Endothelial cell of umbilical vein (primary cell): ENCODE measurements around the gene TNIK. TPM values are rescaled to one million over a fixed set of nuclear protein-coding genes. Genes with fewer than 3 reads are reported as not detected.

Experiments
- BruUV-seq: library from RNA; stranded (reverse); fragments of 400-500 nt; replicated peaks from 2 replicates; lab custom pipeline; 2021; lab: Mats Ljungman, UMichigan
- CTCF ChIA-PET: fragments of 300-600, 350-600 bp; sonication (Branson Sonifier 250); formaldehyde crosslinking; loops from one replicate; lab custom pipeline; 2021; ENCODE audit warnings: antibody characterized with exemption, inconsistent platforms; lab: Charles Lee
- POLR2A ChIA-PET: fragments of 300-600, 350-600 bp; sonication (Branson Sonifier 250); formaldehyde crosslinking; loops from one replicate; lab custom pipeline; 2021; ENCODE audit warnings: antibody characterized with exemption, inconsistent platforms; lab: Charles Lee
- DNase-seq: peaks from one replicate; pipeline ENCODE4 v3.0.0-alpha.2; 2011; ENCODE audit warnings: low read depth, low spot score
- FAIRE-seq: peaks from 2 replicates; lab custom pipeline; 2011; peaks lifted over from hg19 to GRCh38; lab: Jason Lieb, UNC
- H2AFZ ChIP-seq: 2 replicates; pipeline ENCODE4 v1.6.0; 2012; ENCODE audit warnings: low read depth, low read length, control low read depth, inconsistent platforms
- H3K27ac ChIP-seq: 2 replicates; pipeline ENCODE4 v1.5.1; 2011; ENCODE audit warnings: low read depth, mild to moderate bottlenecking, control low read depth, low read length, moderate library complexity; ENCODE audit not compliant: insufficient read depth
- H3K27me3 ChIP-seq, 2 experiments: 2 replicates each; pipeline versions ENCODE4 v1.6.0 to v1.6.1; 2011; ENCODE audit warnings: low read length in 2 of 2, mixed read lengths in 1 of 2; ENCODE audit not compliant: control insufficient read depth in 2 of 2, insufficient read depth in 2 of 2
- H3K36me3 ChIP-seq, 2 experiments: 2 replicates in 1 of 2; 3 replicates in 1 of 2; pipeline ENCODE4 v1.5.1; 2011; ENCODE audit warnings: low read length in 2 of 2, mild to moderate bottlenecking in 1 of 2, moderate library complexity in 1 of 2; ENCODE audit not compliant: control insufficient read depth in 2 of 2, insufficient read depth in 2 of 2; ENCODE audit errors: extremely low read depth in 1 of 2
- H3K4me1 ChIP-seq: 3 replicates; pipeline ENCODE4 v1.5.1; 2011; ENCODE audit warnings: mild to moderate bottlenecking, low read length; ENCODE audit not compliant: control insufficient read depth, insufficient read depth; ENCODE audit errors: extremely low read depth
- H3K4me2 ChIP-seq: 2 replicates; pipeline ENCODE4 v1.6.1; 2011; ENCODE audit warnings: low read length, control low read depth, mixed read lengths; ENCODE audit not compliant: insufficient read depth
- H3K4me3 ChIP-seq, 3 experiments: fragments of 200-600 bp in 1 of 3; sonication (generic), shearing (Covaris generic) in 1 of 3; replicated peaks in 1 of 3; 2 replicates each; pipeline ENCODE4 v1.5.1; 2011 to 2016; ENCODE audit warnings: control low read depth in 3 of 3, low read length in 3 of 3, mild to moderate bottlenecking in 2 of 3, inconsistent platforms in 1 of 3, low read depth in 1 of 3, moderate library complexity in 1 of 3; ENCODE audit not compliant: insufficient read depth in 1 of 3
- H3K79me2 ChIP-seq: 2 replicates; pipeline ENCODE4 v1.6.0; 2012; ENCODE audit warnings: low read length, inconsistent platforms; ENCODE audit not compliant: control insufficient read depth, insufficient read depth
- H3K9ac ChIP-seq: replicated peaks from 2 replicates; pipeline ENCODE3; 2011; ENCODE audit warnings: low read length, control low read depth; ENCODE audit not compliant: insufficient read depth; ENCODE audit errors: extremely low read depth
- H3K9me1 ChIP-seq: replicated peaks from 3 replicates; pipeline ENCODE4 v1.6.0; 2011; ENCODE audit warnings: mild to moderate bottlenecking, low read length; ENCODE audit not compliant: control insufficient read depth, insufficient read depth; ENCODE audit errors: extremely low read depth
- H3K9me3 ChIP-seq: replicated peaks from 2 replicates; pipeline ENCODE4 v1.5.1; 2012; ENCODE audit warnings: low read length, inconsistent platforms; ENCODE audit not compliant: control insufficient read depth, insufficient read depth
- H4K20me1 ChIP-seq: replicated peaks from 2 replicates; pipeline ENCODE3; 2011; ENCODE audit warnings: mild to moderate bottlenecking, low read length; ENCODE audit not compliant: control insufficient read depth, insufficient read depth; ENCODE audit errors: extremely low read depth
- GATA2 ChIP-seq: IDR thresholded peaks from 2 replicates; pipeline ENCODE4 v1.7.0; 2011; ENCODE audit warnings: low read depth, mild to moderate bottlenecking, moderate library complexity, mixed read lengths, low read length; ENCODE audit not compliant: insufficient read length, insufficient read depth
- JUN ChIP-seq: IDR thresholded peaks from 2 replicates; pipeline ENCODE4 v1.6.1; 2011; ENCODE audit warnings: borderline replicate concordance, low read depth; ENCODE audit not compliant: insufficient read length, insufficient read depth
- MYC ChIP-seq: IDR thresholded peaks from one replicate; pipeline ENCODE4 v1.6.1; 2011; ENCODE audit warnings: mild to moderate bottlenecking, low read depth, low read length
- POLR2A ChIP-seq: IDR thresholded peaks from 2 replicates; pipeline ENCODE4 v1.6.1; 2012; ENCODE audit warnings: low read depth, mild to moderate bottlenecking, control low read depth, low read length
- POLR2AphosphoS5 ChIP-seq: IDR thresholded peaks from 2 replicates; pipeline ENCODE4 v1.6.1; 2012; ENCODE audit warnings: low read depth, mild to moderate bottlenecking, control low read depth, low read length, moderate library complexity; ENCODE audit not compliant: insufficient read depth
- dilution Hi-C: fragments of 300-500 bp; cut with MboI; formaldehyde crosslinking; loops from one replicate; pipeline ENCODE4 v1.15.0; 2019; ENCODE audit warnings: low sequenced_read_pairs; ENCODE audit not compliant: extremely low pct_ligation_motif_present
- intact Hi-C: fragments of 100-400 bp; cut with micrococcal nuclease; formaldehyde crosslinking; loops from one replicate; pipeline ENCODE4 v1.10.0; 2022
- polyA plus RNA-seq, 4 experiments: library from polyadenylated mRNA; depleted of rRNA in 3 of 4; stranded (reverse) in 3 of 4; unstranded in 1 of 4; fragments of >200 nt; gene quantifications; 2 replicates each; pipeline versions ENCODE4 v1.2.1 to v1.2.3, GENCODE V29; 2011 to 2012; ENCODE audit warnings: missing spikeins in 1 of 4
- total RNA-seq: library from RNA; stranded (reverse); gene quantifications from 2 replicates; pipeline ENCODE4 v1.2.3, GENCODE V29; 2021
- TF ChIP-seq, protein P1 (sequence below): IDR thresholded peaks from 2 replicates; pipeline ENCODE4 v1.6.1; 2011; ENCODE audit not compliant: insufficient read depth, insufficient read length

TNIK gene
- total and polyA plus RNA-seq, 2 donors (not counting 3 experiments of a cell fraction or from before 2014, with no cell fraction given), result 10.9 to 39.7 TPM

DNA sequence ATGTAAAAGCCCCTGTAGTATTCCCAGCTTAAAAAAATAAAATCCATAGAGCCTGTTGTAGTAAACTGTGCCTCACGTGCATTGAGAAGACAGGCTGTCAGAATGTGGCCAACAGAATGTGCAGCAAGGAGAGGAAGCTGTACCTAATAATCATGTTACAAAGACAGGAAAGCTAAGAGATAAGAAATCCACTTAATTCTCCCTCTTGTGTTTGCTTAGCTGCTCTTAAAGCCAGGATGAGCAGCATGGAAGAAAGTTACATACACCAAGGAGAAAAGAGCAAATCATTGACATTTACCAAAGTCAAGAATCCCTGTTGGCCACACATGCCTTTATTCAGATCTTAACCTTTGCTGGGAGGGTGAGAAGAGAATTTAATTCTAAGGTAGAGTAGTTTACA, 85.9 kb downstream of the TNIK start:
- peaks cover 46% of the 10 kb centered on the region for H3K4me1 ChIP-seq
- peak overlapping the region; percentile 82 for H3K27ac ChIP-seq
- no peaks in the 10 kb centered on the region for H3K27me3 ChIP-seq
- TF ChIP-seq POLR2AphosphoS5 (peak; percentile 63), GATA2 (no peak), POLR2A (peak; percentile 23), MYC (peak; percentile 11), JUN (no peak)
- TF ChIP-seq, protein P1, sequence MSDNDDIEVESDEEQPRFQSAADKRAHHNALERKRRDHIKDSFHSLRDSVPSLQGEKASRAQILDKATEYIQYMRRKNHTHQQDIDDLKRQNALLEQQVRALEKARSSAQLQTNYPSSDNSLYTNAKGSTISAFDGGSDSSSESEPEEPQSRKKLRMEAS, result peak; percentile 42
- H3K9me1 ChIP-seq, result no peaks in the 10 kb centered on the region
- H3K79me2 ChIP-seq, result peaks cover 46% of the 10 kb centered on the region
- CTCF ChIA-PET, result interaction anchor here (0.7 to 1.8 kb wide), 17 partner anchors 9 to 192 kb away, joined by 3 to 8 read pairs (median 4); partner anchors contain the start of gene TNIK
- POLR2A ChIA-PET, result interaction anchor here (0.6 kb wide), 2 partner anchors 27 to 181 kb away, joined by 3 to 6 read pairs; no protein-coding TSS in a partner anchor
- H3K4me2 ChIP-seq, result peak overlapping the region; percentile 49
- peak overlapping the region; percentile 48 for H3K9ac ChIP-seq
- H3K4me3 ChIP-seq, result peak overlapping the region in 1 of 3 experiments; percentile 6
- dilution Hi-C loops, result no loop called here
- FAIRE-seq (no peak), DNase-seq (peak; percentile 78)
- no peaks in the 10 kb centered on the region for H3K36me3 ChIP-seq
- no peaks in the 10 kb centered on the region for H4K20me1 ChIP-seq
- no peaks in the 10 kb centered on the region for H3K9me3 ChIP-seq
- no peak overlapping the region for H2AFZ ChIP-seq
- intact Hi-C loops, result loop anchor here (1.0 to 5.0 kb wide), 5 partner anchors 15 to 182 kb away; no protein-coding TSS in a partner anchor
- TSS peak; percentile 53 for BruUV-seq

DNA sequence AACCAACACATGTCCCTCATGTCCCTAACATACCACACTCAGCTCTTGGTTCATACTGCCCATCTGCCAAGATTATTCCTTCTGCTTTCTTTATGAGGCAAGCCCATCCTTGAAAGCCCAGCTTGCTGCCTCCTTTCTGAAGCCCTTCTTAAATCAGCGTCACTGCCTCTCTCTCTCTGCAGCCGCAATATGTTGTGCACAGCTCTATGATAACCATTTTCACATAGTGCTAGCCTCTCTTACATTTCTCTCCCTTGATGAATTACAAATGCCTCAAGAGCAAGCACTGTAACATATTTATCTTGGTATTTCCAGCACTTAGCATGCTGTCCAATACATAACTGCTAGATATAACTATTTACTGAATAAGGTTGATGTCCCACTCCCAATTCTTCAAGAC, 86.5 kb downstream of the TNIK start:
- intact Hi-C loops, result loop anchor here (1.0 to 5.0 kb wide), 5 partner anchors 15 to 181 kb away; no protein-coding TSS in a partner anchor
- no peak overlapping the region for H3K9ac ChIP-seq
- TF ChIP-seq POLR2AphosphoS5 (no peak), MYC (no peak), JUN (no peak)
- H3K9me3 ChIP-seq, result no peaks in the 10 kb centered on the region
- peaks cover 45% of the 10 kb centered on the region for H3K79me2 ChIP-seq
- H4K20me1 ChIP-seq, result no peaks in the 10 kb centered on the region
- no peaks in the 10 kb centered on the region for H3K9me1 ChIP-seq
- no peak overlapping the region for H2AFZ ChIP-seq
- H3K4me3 ChIP-seq, result no peak overlapping the region
- POLR2A ChIA-PET, result no interaction called here
- no TSS peak for BruUV-seq
- H3K27me3 ChIP-seq, result no peaks in the 10 kb centered on the region
- peak overlapping the region; percentile 82 for H3K27ac ChIP-seq
- DNase-seq (no peak), FAIRE-seq (no peak)
- dilution Hi-C loops, result no loop called here
- CTCF ChIA-PET, result interaction anchor here (0.7 to 1.8 kb wide), 10 partner anchors 9 to 211 kb away, joined by 3 to 8 read pairs (median 4); partner anchors contain the start of gene TNIK
- H3K36me3 ChIP-seq, result no peaks in the 10 kb centered on the region
- H3K4me1 ChIP-seq, result peaks cover 46% of the 10 kb centered on the region
- H3K4me2 ChIP-seq, result peak overlapping the region; percentile 49
